Measurements from ENCODE around the gene CLCA1. TPM values are rescaled to one million over a fixed set of nuclear protein-coding genes. Genes with fewer than 3 reads are reported as not detected.

The CLCA1 gene
- total and polyA plus RNA-seq, 2 experiments from 2014 or later = not detected

DNA sequence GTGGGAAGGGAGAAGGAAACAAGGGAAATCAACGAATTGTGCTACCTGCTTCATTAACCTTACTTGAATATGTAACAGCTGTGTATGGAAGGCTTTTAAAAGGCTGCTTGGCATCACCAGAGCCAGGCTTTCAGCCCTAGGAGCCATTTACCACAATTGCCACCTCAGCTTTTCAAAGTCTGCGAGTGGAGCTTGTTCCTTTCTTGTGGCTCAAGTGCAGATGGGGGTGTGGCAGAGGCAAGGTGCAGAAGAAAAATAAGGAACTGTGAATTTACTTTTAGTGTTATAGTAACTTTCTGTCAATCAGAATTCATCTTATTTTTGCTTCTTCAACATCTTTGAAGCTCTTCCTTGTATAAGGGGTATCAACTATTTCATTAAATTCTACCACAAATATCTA is 27.1 kb upstream of the CLCA1 start:
- Mint-ChIP-seq H3K9me3 (no peaks in the 10 kb centered on the region), H3K27me3 (ENCODE audit: insufficient read depth, low read depth, poor library complexity) (no peaks in the 10 kb centered on the region), H3K4me3 (no peak overlapping the region), H3K4me1 (no peaks in the 10 kb centered on the region), H3K27ac (no peak overlapping the region), H3K36me3 (ENCODE audit: low read depth) (no peaks in the 10 kb centered on the region)
- DNase-seq (ENCODE audit: low spot score) = no peak
- Histone ChIP-seq H3K9me2 (ENCODE audit: insufficient read depth) (no peaks in the 10 kb centered on the region), H3K4me1 (ENCODE audit: insufficient read depth) (no peaks in the 10 kb centered on the region), H2AFZ (peak overlapping the region; percentile 52; the same call in 1 of the 2 replicates), H3F3A (replicated peaks; ENCODE audit: low read depth) (no peaks in the 10 kb centered on the region), H3K27ac (ENCODE audit: low read depth) (no peak overlapping the region), H4K20me1 (replicated peaks; ENCODE audit: insufficient read depth) (no peaks in the 10 kb centered on the region), H3K79me2 (replicated peaks; ENCODE audit: insufficient read depth) (no peaks in the 10 kb centered on the region), H3K36me3 (ENCODE audit: insufficient read depth) (no peaks in the 10 kb centered on the region), H3K4me3 (no peak overlapping the region), H3K27me3 (ENCODE audit: insufficient read depth) (no peaks in the 10 kb centered on the region), H3K4me2 (no peak overlapping the region)
- no peak for ATAC-seq
- TF ChIP-seq CTCF (conservative IDR thresholded peaks at IDR 0.05; ENCODE audit: low read depth in 2 of 2) = no peak
- no peak for TF ChIP-seq ZNF114 (CRISPR knock-in tag; IDR thresholded peaks at IDR 0.05)

- no peak overlapping the region for H3K4me3 ChIP-seq
- H3K27me3 Mint-ChIP-seq (ENCODE audit: insufficient read depth, low read depth, poor library complexity) = no peaks in the 10 kb centered on the region
- no peaks in the 10 kb centered on the region for H3F3A ChIP-seq (replicated peaks; ENCODE audit: low read depth)
- no peaks in the 10 kb centered on the region for H4K20me1 ChIP-seq (replicated peaks; ENCODE audit: insufficient read depth)
- no peak overlapping the region for H3K27ac ChIP-seq (ENCODE audit: low read depth)
- H3K4me2 ChIP-seq = no peak overlapping the region
- TF ChIP-seq EZH2phosphoT487 (IDR thresholded peaks at IDR 0.05; ENCODE audit: unreplicated experiment) = no peak
- TF ChIP-seq EZH2 (IDR thresholded peaks at IDR 0.05; ENCODE audit: low read depth, unreplicated experiment) = no peak
- TF ChIP-seq POLR2AphosphoS5 (IDR thresholded peaks at IDR 0.05; ENCODE audit: low read depth) = no peak
- no peak for TF ChIP-seq JUNB (IDR thresholded peaks at IDR 0.05; ENCODE audit: unreplicated experiment)
- TF ChIP-seq CREB1 (CRISPR knock-in tag; IDR thresholded peaks at IDR 0.05; ENCODE audit: low read depth) = no peak
- no peak for TF ChIP-seq STAT1 (IDR thresholded peaks at IDR 0.05; ENCODE audit: unreplicated experiment)
- H3K36me3 Mint-ChIP-seq (ENCODE audit: low read depth) = no peaks in the 10 kb centered on the region
- H3K27me3 ChIP-seq (ENCODE audit: insufficient read depth) = no peaks in the 10 kb centered on the region
- ATAC-seq (no peak), DNase-seq (ENCODE audit: low spot score) (no peak)
- H3K4me3 Mint-ChIP-seq = no peak overlapping the region
- H3K4me1 Mint-ChIP-seq = no peaks in the 10 kb centered on the region
- no peaks in the 10 kb centered on the region for H3K9me3 Mint-ChIP-seq
- no peak overlapping the region for H3K27ac Mint-ChIP-seq
- no peaks in the 10 kb centered on the region for H3K79me2 ChIP-seq (replicated peaks; ENCODE audit: insufficient read depth)
- no peaks in the 10 kb centered on the region for H3K36me3 ChIP-seq (ENCODE audit: insufficient read depth)
- no peak overlapping the region for H2AFZ ChIP-seq
- no peaks in the 10 kb centered on the region for H3K4me1 ChIP-seq (ENCODE audit: insufficient read depth)
- H3K9me2 ChIP-seq (ENCODE audit: insufficient read depth) = no peaks in the 10 kb centered on the region
Measured at GRCh38 chr1:86441997-86442396, 26.7 kb upstream of the CLCA1 start.

DNA sequence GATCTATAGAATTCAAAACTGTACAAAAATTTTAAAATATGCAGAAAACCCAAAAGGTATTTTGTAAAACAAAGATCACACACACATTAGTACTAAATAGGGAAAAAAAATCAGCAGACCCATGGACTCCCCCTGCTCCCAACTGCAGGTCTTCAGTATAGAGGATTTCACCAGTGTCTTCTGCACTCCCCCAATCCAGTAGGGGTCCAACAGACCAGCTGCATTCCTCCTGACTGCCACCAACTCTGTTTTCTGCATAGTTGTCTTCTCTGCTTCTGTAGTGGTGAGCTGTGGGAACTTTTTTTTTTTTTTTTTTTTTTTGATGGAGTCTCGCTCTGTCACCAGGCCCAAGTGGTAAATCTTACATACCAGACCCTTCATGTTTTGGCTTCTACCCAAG is 22.8 kb upstream of the CLCA1 start:
- H3K4me1 Mint-ChIP-seq = peaks cover 3% of the 10 kb centered on the region; the same call in 2 of the 3 replicates
- no peaks in the 10 kb centered on the region for H3K9me3 Mint-ChIP-seq
- H3K27ac Mint-ChIP-seq = no peak overlapping the region
- Histone ChIP-seq H2AFZ (no peak overlapping the region), H3K4me3 (no peak overlapping the region), H3F3A (replicated peaks; ENCODE audit: low read depth) (no peaks in the 10 kb centered on the region), H4K20me1 (replicated peaks; ENCODE audit: insufficient read depth) (no peaks in the 10 kb centered on the region), H3K27me3 (ENCODE audit: insufficient read depth) (no peaks in the 10 kb centered on the region), H3K4me1 (ENCODE audit: insufficient read depth) (peaks cover 3% of the 10 kb centered on the region; the same call in 1 of the 2 replicates), H3K4me2 (no peak overlapping the region), H3K79me2 (replicated peaks; ENCODE audit: insufficient read depth) (no peaks in the 10 kb centered on the region), H3K36me3 (ENCODE audit: insufficient read depth) (no peaks in the 10 kb centered on the region), H3K27ac (ENCODE audit: low read depth) (no peak overlapping the region), H3K9me2 (ENCODE audit: insufficient read depth) (no peaks in the 10 kb centered on the region)
- DNase-seq (ENCODE audit: low spot score) (no peak), ATAC-seq (no peak)
- H3K36me3 Mint-ChIP-seq (ENCODE audit: low read depth) = no peaks in the 10 kb centered on the region
- no peak overlapping the region for H3K4me3 Mint-ChIP-seq
- H3K27me3 Mint-ChIP-seq (ENCODE audit: insufficient read depth, low read depth, poor library complexity) = peaks cover 2% of the 10 kb centered on the region
- TF ChIP-seq NANOG (IDR thresholded peaks at IDR 0.05; ENCODE audit: borderline replicate concordance) = no peak
- TF ChIP-seq STAT1 (IDR thresholded peaks at IDR 0.05; ENCODE audit: unreplicated experiment) = no peak
- TF ChIP-seq JUNB (IDR thresholded peaks at IDR 0.05; ENCODE audit: unreplicated experiment) = no peak
- TF ChIP-seq, protein P1, sequence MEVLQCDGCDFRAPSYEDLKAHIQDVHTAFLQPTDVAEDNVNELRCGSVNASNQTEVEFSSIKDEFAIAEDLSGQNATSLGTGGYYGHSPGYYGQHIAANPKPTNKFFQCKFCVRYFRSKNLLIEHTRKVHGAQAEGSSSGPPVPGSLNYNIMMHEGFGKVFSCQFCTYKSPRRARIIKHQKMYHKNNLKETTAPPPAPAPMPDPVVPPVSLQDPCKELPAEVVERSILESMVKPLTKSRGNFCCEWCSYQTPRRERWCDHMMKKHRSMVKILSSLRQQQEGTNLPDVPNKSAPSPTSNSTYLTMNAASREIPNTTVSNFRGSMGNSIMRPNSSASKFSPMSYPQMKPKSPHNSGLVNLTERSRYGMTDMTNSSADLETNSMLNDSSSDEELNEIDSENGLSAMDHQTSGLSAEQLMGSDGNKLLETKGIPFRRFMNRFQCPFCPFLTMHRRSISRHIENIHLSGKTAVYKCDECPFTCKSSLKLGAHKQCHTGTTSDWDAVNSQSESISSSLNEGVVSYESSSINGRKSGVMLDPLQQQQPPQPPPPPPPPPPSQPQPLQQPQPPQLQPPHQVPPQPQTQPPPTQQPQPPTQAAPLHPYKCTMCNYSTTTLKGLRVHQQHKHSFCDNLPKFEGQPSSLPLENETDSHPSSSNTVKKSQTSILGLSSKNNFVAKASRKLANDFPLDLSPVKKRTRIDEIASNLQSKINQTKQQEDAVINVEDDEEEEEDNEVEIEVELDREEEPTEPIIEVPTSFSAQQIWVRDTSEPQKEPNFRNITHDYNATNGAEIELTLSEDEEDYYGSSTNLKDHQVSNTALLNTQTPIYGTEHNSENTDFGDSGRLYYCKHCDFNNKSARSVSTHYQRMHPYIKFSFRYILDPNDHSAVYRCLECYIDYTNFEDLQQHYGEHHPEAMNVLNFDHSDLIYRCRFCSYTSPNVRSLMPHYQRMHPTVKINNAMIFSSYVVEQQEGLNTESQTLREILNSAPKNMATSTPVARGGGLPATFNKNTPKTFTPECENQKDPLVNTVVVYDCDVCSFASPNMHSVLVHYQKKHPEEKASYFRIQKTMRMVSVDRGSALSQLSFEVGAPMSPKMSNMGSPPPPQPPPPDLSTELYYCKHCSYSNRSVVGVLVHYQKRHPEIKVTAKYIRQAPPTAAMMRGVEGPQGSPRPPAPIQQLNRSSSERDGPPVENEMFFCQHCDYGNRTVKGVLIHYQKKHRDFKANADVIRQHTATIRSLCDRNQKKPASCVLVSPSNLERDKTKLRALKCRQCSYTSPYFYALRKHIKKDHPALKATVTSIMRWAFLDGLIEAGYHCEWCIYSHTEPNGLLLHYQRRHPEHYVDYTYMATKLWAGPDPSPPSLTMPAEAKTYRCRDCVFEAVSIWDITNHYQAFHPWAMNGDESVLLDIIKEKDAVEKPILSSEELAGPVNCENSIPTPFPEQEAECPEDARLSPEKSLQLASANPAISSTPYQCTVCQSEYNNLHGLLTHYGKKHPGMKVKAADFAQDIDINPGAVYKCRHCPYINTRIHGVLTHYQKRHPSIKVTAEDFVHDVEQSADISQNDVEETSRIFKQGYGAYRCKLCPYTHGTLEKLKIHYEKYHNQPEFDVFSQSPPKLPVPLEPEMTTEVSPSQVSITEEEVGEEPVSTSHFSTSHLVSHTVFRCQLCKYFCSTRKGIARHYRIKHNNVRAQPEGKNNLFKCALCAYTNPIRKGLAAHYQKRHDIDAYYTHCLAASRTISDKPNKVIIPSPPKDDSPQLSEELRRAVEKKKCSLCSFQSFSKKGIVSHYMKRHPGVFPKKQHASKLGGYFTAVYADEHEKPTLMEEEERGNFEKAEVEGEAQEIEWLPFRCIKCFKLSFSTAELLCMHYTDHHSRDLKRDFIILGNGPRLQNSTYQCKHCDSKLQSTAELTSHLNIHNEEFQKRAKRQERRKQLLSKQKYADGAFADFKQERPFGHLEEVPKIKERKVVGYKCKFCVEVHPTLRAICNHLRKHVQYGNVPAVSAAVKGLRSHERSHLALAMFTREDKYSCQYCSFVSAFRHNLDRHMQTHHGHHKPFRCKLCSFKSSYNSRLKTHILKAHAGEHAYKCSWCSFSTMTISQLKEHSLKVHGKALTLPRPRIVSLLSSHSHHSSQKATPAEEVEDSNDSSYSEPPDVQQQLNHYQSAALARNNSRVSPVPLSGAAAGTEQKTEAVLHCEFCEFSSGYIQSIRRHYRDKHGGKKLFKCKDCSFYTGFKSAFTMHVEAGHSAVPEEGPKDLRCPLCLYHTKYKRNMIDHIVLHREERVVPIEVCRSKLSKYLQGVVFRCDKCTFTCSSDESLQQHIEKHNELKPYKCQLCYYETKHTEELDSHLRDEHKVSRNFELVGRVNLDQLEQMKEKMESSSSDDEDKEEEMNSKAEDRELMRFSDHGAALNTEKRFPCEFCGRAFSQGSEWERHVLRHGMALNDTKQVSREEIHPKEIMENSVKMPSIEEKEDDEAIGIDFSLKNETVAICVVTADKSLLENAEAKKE (CRISPR knock-in tag; IDR thresholded peaks at IDR 0.05) = no peak
